IPS-18a (cell line): ENCODE results near the gene TGFB2.

Experiments
- H3K27ac ChIP-seq: one replicate; pipeline ENCODE4 v1.5.1; 2013; ENCODE audit warnings: low read length
- H3K27me3 ChIP-seq: one replicate; pipeline ENCODE4 v1.6.1; 2013; ENCODE audit warnings: mild to moderate bottlenecking, low read length; ENCODE audit not compliant: control insufficient read depth, insufficient read depth
- H3K36me3 ChIP-seq: one replicate; pipeline ENCODE4 v1.6.1; 2013; ENCODE audit warnings: low read depth, low read length; ENCODE audit not compliant: control insufficient read depth
- H3K4me1 ChIP-seq: one replicate; pipeline ENCODE4 v1.6.1; 2013; ENCODE audit warnings: low read depth, low read length; ENCODE audit not compliant: control insufficient read depth
- H3K4me3 ChIP-seq: one replicate; pipeline ENCODE4 v1.5.1; 2013; ENCODE audit warnings: low read length
- H3K9ac ChIP-seq: one replicate; pipeline ENCODE4 v1.6.1; 2013; ENCODE audit warnings: mild to moderate bottlenecking, low read length, moderate library complexity
- H3K9me3 ChIP-seq: one replicate; pipeline ENCODE4 v1.6.1; 2013; ENCODE audit warnings: low read depth, low read length; ENCODE audit not compliant: control insufficient read depth

TGFB2 gene

GRCh38 chr1:218350801-218351266 is 5.7 kb downstream of the TGFB2 start:
- no peak overlapping the region for H3K4me3 ChIP-seq
- H3K36me3 ChIP-seq: no peaks in the 10 kb centered on the region
- no peak overlapping the region for H3K9ac ChIP-seq
- H3K9me3 ChIP-seq: no peaks in the 10 kb centered on the region
- H3K27me3 ChIP-seq: peaks cover 26% of the 10 kb centered on the region
- peaks cover 2% of the 10 kb centered on the region for H3K4me1 ChIP-seq
- H3K27ac ChIP-seq: no peak overlapping the region

DNA sequence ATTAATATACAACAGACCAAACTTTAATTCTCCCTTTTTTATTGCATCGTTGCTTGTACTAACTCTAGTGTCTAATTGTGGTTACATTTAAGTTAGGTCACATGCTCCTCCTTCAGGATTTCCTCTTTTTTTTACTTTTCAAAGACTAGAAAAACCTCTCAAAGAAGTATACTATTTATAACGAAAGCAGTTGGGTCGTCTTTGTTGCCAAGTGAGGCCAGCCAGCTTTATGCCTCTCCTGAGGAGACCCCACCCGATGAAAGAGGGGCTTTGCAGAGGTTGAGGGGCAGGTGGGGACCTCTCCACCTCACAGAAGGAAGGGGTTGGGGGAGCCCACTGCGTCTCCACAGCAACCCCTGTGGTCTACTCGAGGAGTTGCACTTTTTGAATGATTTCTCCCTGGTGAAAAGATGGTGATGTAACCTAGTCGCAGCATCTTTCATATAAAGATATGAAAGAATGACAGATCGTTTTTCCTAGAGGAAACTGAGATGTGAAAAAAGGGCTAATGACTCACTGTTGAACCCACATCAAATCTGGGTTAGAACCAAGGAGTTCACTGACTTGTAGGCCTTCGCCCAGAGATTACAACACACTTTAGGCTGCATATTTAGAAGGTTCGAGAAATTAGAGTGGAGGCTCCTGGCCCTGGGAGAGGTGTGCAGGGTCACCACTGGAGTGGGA is 6.4 kb downstream of the TGFB2 start:
- H3K27me3 ChIP-seq: peaks cover 19% of the 10 kb centered on the region
- no peak overlapping the region for H3K9ac ChIP-seq
- peaks cover 2% of the 10 kb centered on the region for H3K4me1 ChIP-seq
- H3K9me3 ChIP-seq: no peaks in the 10 kb centered on the region
- H3K36me3 ChIP-seq: no peaks in the 10 kb centered on the region
- H3K4me3 ChIP-seq: no peak overlapping the region
- H3K27ac ChIP-seq: no peak overlapping the region

- Histone ChIP-seq H3K27me3 (peaks cover 13% of the 10 kb centered on the region), H3K4me3 (no peak overlapping the region), H3K9me3 (no peaks in the 10 kb centered on the region), H3K9ac (no peak overlapping the region), H3K27ac (no peak overlapping the region), H3K4me1 (peaks cover 2% of the 10 kb centered on the region), H3K36me3 (no peaks in the 10 kb centered on the region)
Measured at GRCh38 chr1:218352075-218352438, 6.9 kb downstream of the TGFB2 start.

DNA sequence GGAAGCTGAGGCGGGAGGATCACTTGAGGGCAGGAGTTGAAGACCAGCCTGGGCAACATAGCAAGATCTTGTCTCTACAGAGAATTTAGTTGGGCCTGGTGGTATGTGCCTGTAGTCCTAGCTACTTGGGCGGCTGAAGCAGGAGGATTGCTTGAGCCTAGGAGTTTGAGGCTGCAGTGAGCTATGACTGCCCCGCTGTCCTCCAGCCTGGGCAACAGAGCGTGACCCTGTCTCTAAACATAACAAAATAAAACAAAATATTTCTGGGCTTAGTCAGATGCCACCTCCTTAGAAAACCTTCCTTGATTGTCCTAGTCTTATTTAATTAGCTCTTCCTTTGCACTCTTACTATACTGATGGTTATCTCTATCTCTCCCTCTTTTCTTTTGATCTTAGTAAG is 8.5 kb downstream of the TGFB2 start:
- Histone ChIP-seq H3K4me3 (no peak overlapping the region), H3K27ac (no peak overlapping the region), H3K9ac (no peak overlapping the region), H3K4me1 (peaks cover under 1% of the 10 kb centered on the region), H3K9me3 (no peaks in the 10 kb centered on the region), H3K36me3 (no peaks in the 10 kb centered on the region), H3K27me3 (no peaks in the 10 kb centered on the region)

DNA sequence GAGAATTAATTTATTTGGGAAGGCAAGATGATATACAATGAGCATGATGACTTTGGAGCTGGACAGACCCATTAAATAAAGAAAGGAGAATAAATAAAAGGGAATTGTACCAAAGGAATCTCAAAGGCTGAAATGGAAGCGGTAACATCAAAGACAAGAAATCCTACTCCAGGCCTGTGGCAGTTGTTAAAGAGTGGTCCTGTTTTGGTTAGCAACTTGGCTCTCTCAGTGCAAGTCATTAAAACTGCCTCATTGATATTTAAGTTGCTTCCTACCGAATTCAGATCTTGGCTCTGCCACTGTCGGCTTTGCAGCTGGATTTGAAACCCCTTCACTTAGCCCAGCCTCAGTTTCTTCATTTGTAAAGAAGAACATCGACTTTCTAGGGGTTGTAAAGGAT is 10.1 kb downstream of the TGFB2 start:
- Histone ChIP-seq H3K4me3 (no peak overlapping the region), H3K27ac (no peak overlapping the region), H3K36me3 (no peaks in the 10 kb centered on the region), H3K27me3 (no peaks in the 10 kb centered on the region), H3K4me1 (no peaks in the 10 kb centered on the region), H3K9ac (no peak overlapping the region), H3K9me3 (no peaks in the 10 kb centered on the region)

GRCh38 chr1:218357211-218357892 is 12.2 kb downstream of the TGFB2 start:
- Histone ChIP-seq H3K4me1 (no peaks in the 10 kb centered on the region), H3K27me3 (no peaks in the 10 kb centered on the region), H3K27ac (no peak overlapping the region), H3K9me3 (no peaks in the 10 kb centered on the region), H3K4me3 (no peak overlapping the region), H3K9ac (no peak overlapping the region), H3K36me3 (no peaks in the 10 kb centered on the region)

- Histone ChIP-seq H3K36me3 (no peaks in the 10 kb centered on the region), H3K9ac (no peak overlapping the region), H3K9me3 (no peaks in the 10 kb centered on the region), H3K27me3 (no peaks in the 10 kb centered on the region), H3K4me3 (no peak overlapping the region), H3K27ac (no peak overlapping the region), H3K4me1 (no peaks in the 10 kb centered on the region)
Measured at GRCh38 chr1:218357893-218358232, 12.7 kb downstream of the TGFB2 start.

DNA sequence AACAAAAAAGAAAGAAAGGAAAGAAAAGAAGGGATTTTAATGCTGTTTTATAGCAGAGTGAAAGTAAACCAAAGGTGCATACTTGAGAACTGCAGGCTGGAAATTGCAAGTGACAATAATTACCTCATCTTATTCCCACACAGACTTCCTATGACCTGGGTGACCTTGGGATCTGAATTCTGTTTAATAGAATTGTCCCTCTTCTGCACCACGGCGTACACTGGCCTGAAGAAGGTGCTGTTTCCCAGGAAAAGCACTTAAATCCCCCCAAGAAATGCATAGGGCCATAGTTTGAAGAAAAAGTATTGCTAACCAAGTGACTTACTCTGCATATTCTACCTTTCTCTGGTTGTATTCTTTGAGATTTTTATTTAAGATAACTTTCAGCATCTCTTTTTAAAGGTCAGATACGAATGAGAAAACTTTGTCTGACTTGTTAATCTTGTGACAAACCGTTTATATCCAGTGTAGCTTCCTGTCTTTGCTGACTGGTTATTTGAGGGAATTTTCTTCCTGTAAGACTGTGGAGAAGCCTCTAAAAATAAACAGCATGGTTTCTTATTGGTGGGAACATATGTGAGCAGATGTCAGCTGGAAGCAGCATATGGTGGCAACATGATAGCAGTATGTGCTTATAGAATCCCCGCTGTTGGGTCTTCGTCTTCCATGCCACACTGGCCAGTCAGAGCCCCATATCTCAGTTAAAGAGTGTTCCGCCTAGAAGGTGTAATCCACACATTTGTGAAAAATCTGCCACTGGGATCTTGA is 16.3 kb downstream of the TGFB2 start:
- Histone ChIP-seq H3K4me1 (no peaks in the 10 kb centered on the region), H3K36me3 (no peaks in the 10 kb centered on the region), H3K27me3 (no peaks in the 10 kb centered on the region), H3K9ac (no peak overlapping the region), H3K27ac (no peak overlapping the region), H3K4me3 (no peak overlapping the region), H3K9me3 (no peaks in the 10 kb centered on the region)

GRCh38 chr1:218362418-218363076 is 17.4 kb downstream of the TGFB2 start:
- Histone ChIP-seq H3K36me3 (no peaks in the 10 kb centered on the region), H3K9ac (no peak overlapping the region), H3K4me3 (no peak overlapping the region), H3K9me3 (no peaks in the 10 kb centered on the region), H3K27me3 (no peaks in the 10 kb centered on the region), H3K4me1 (no peaks in the 10 kb centered on the region), H3K27ac (no peak overlapping the region)

- H3K36me3 ChIP-seq: no peaks in the 10 kb centered on the region
- H3K9me3 ChIP-seq: no peaks in the 10 kb centered on the region
- no peaks in the 10 kb centered on the region for H3K27me3 ChIP-seq
- no peak overlapping the region for H3K9ac ChIP-seq
- no peak overlapping the region for H3K27ac ChIP-seq
- H3K4me3 ChIP-seq: no peak overlapping the region
- H3K4me1 ChIP-seq: no peaks in the 10 kb centered on the region
Measured at GRCh38 chr1:218363141-218363540, 18.0 kb downstream of the TGFB2 start.

GRCh38 chr1:218364028-218364710 is 19.0 kb downstream of the TGFB2 start:
- no peaks in the 10 kb centered on the region for H3K4me1 ChIP-seq
- H3K27me3 ChIP-seq: no peaks in the 10 kb centered on the region
- no peak overlapping the region for H3K27ac ChIP-seq
- H3K9ac ChIP-seq: no peak overlapping the region
- H3K36me3 ChIP-seq: no peaks in the 10 kb centered on the region
- H3K4me3 ChIP-seq: no peak overlapping the region
- no peaks in the 10 kb centered on the region for H3K9me3 ChIP-seq
